Activated naive CD4-positive, alpha-beta T cell treated with anti-CD3 and anti-CD28 coated beads for 36 hours (primary cell): Measurements from ENCODE around the gene ZNF254. TPM values are rescaled to one million over a fixed set of nuclear protein-coding genes. Genes with fewer than 3 reads are reported as not detected.

Source experiments
- CTCF ChIA-PET: fragments of 350-600 bp; sonication (Branson Sonifier 250); formaldehyde crosslinking; loops from one replicate; lab custom pipeline; 2021; ENCODE audit warnings: antibody characterized with exemption; lab: Charles Lee
- DNase-seq: peaks from one replicate; pipeline ENCODE4 v3.0.0-alpha.2; 2020
- H3K27ac Mint-ChIP-seq: one replicate; pipeline ENCODE4 v1.8.0; 2021; ENCODE audit warnings: mild to moderate bottlenecking, mixed read lengths
- H3K27me3 Mint-ChIP-seq: one replicate; pipeline ENCODE4 v1.8.0; 2021; ENCODE audit warnings: low read depth, mixed read lengths
- H3K36me3 Mint-ChIP-seq: one replicate; pipeline ENCODE4 v1.8.0; 2021; ENCODE audit warnings: low read depth, mixed read lengths
- H3K4me1 Mint-ChIP-seq: one replicate; pipeline ENCODE4 v1.8.0; 2021; ENCODE audit warnings: low read depth, mixed read lengths
- H3K4me3 Mint-ChIP-seq: one replicate; pipeline ENCODE4 v1.8.0; 2021; ENCODE audit warnings: mild to moderate bottlenecking, moderate library complexity, mixed read lengths
- H3K9me3 Mint-ChIP-seq: one replicate; pipeline ENCODE4 v1.8.0; 2021; ENCODE audit warnings: mixed read lengths
- intact Hi-C: fragments of 100-400 bp; cut with micrococcal nuclease; formaldehyde crosslinking; loops from one replicate; pipeline ENCODE4 v1.15.1; 2023
- total RNA-seq, 2 experiments: library from RNA; stranded (reverse); gene quantifications; one replicate each; pipeline ENCODE4 v1.2.3, GENCODE V29; 2021

ZNF254 gene
- total RNA-seq, 2 experiments from 2014 or later = 6.6 to 7.5 TPM

DNA sequence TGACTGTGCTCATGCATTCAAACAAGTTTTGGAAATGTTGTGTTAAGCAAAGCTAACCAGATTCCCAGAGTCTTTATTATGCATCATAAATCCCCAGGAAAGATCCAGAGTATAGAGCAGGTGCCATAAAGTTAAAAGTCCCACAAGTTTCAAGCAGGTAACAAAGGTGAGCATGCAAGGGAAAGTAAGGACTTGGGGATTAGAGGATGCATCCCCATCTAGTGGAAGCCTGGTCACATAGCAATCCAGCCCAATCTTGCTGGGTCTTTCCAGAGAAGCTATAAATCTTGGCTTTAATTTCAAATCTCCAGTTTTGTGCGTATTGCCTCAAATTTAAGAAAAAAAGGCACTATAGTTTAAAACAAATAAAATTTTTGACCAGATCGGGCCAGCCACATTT is 72.7 kb downstream of the ZNF254 start:
- H3K4me3 Mint-ChIP-seq = no peak overlapping the region

DNA sequence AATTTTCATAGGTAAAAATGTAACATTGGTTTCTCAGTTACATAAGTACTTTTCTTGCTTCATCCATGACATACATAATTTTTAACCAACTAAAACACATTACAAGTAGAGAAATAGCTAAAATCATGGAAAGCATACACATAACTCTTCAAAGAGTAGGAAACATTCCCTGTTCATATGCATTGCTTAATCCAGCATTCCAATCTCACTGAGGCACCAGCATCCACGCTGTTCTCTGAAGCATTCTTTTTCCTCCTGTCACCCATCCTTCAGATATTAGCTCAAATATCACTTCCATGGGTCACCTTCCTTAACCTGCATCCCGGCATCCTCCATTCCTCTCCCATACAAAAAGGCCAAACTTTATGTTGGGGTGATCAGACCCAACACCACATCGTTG is 79.1 kb downstream of the ZNF254 start:
- Mint-ChIP-seq H3K9me3 (peaks cover 50% of the 10 kb centered on the region), H3K27me3 (no peaks in the 10 kb centered on the region), H3K4me3 (no peak overlapping the region), H3K36me3 (peaks cover 14% of the 10 kb centered on the region), H3K27ac (no peak overlapping the region), H3K4me1 (no peaks in the 10 kb centered on the region)
- CTCF ChIA-PET = no interaction called here
- intact Hi-C loops = no loop called here
- no peak for DNase-seq

More for the DNA sequence above, 72.7 kb downstream of the ZNF254 start:
- H3K9me3 Mint-ChIP-seq = peaks cover 54% of the 10 kb centered on the region
- no peaks in the 10 kb centered on the region for H3K27me3 Mint-ChIP-seq
- H3K27ac Mint-ChIP-seq = no peak overlapping the region
- intact Hi-C loops = no loop called here
- no peaks in the 10 kb centered on the region for H3K4me1 Mint-ChIP-seq
- peaks cover 24% of the 10 kb centered on the region for H3K36me3 Mint-ChIP-seq
- CTCF ChIA-PET = no interaction called here
- DNase-seq = no peak

DNA sequence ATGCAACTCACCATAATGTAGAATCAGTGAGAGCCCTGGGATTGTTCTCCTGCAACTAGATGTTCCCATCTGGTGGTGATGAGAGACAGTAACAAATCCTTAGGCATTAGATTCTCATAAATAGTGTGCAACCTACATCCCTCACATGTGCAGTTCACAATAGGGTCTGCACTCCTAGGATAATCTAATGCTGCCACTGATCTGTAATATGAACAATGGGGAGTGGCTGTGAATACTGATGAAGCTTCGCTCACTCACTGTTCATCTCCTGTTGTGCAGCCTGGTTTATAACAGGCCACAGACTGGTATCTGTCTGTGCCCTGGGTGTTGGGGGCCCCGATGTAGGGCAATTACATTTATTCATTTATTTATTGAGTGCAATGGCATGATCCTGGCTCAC is 86.9 kb downstream of the ZNF254 start:
- no peak overlapping the region for H3K27ac Mint-ChIP-seq
- CTCF ChIA-PET = no interaction called here
- H3K4me3 Mint-ChIP-seq = no peak overlapping the region
- H3K9me3 Mint-ChIP-seq = peaks cover 35% of the 10 kb centered on the region
- no peak for DNase-seq
- peaks cover 15% of the 10 kb centered on the region for H3K36me3 Mint-ChIP-seq
- H3K27me3 Mint-ChIP-seq = no peaks in the 10 kb centered on the region
- intact Hi-C loops = no loop called here
- no peaks in the 10 kb centered on the region for H3K4me1 Mint-ChIP-seq

DNA sequence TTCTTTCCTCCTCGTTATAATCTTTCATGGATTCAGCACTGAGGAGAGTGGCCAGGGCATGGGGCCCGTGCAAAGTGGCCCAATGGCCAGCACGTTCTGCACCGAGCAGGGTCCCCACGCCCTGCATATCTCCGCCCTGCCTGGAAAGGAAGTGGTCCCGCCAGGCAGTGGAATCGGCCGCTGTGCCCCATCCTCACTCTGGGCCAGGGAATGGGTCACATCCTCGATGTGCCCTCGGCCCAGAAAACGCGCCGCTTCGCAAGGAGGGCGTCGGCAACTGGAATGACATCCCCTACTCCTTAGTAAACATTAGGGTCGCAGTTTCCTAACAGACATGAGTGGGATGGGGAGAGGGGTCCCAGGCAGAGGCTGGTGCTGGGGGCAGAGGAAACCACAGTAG is 90.7 kb downstream of the ZNF254 start:
- no peak overlapping the region for H3K4me3 Mint-ChIP-seq
- no peak for DNase-seq
- intact Hi-C loops = no loop called here
- CTCF ChIA-PET = no interaction called here
- peaks cover 32% of the 10 kb centered on the region for H3K9me3 Mint-ChIP-seq
- H3K36me3 Mint-ChIP-seq = peaks cover 7% of the 10 kb centered on the region
- no peaks in the 10 kb centered on the region for H3K4me1 Mint-ChIP-seq
- no peaks in the 10 kb centered on the region for H3K27me3 Mint-ChIP-seq
- H3K27ac Mint-ChIP-seq = no peak overlapping the region

DNA sequence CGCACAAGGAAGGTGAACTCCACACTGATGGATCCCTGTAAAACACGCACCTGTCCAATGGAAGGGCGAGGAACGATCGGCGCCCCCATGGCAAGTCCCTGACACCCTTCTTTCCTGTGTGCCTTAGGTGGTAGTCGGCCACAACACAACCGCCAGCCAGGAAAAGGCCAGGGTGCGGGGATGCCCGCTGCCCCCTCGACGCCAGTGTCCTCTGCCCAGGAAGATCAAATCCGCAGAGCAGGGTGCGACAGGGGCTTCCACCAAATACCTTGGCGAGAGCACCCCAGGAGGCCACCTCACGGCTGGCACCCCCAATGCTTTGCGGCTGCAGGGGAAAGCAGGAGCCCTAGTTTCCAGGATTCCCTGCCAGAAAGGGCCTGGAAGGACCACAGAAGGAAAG is 91.2 kb downstream of the ZNF254 start:
- no peak for DNase-seq
- intact Hi-C loops = no loop called here
- no peak overlapping the region for H3K4me3 Mint-ChIP-seq
- no peaks in the 10 kb centered on the region for H3K4me1 Mint-ChIP-seq
- H3K9me3 Mint-ChIP-seq = peaks cover 31% of the 10 kb centered on the region
- CTCF ChIA-PET = no interaction called here
- H3K36me3 Mint-ChIP-seq = peaks cover 7% of the 10 kb centered on the region
- no peaks in the 10 kb centered on the region for H3K27me3 Mint-ChIP-seq
- no peak overlapping the region for H3K27ac Mint-ChIP-seq

Other genes starting within 250 kb of the ZNF254 start
- gene ZNF726, start 172.3 kb upstream of the ZNF254 start, total RNA-seq = 10 to 100 TPM; 22.3 to 22.8 TPM